A549 (cell line): Measurements from ENCODE around the gene ZNF697. TPM values are rescaled to one million over a fixed set of nuclear protein-coding genes. Genes with fewer than 3 reads are reported as not detected.

ENCODE experiments used
- ATAC-seq, 2 experiments: fragments of 200-7000 bp in 1 of 2; fragments of >200 bp in 1 of 2; cut with Nextera tagmentation in 1 of 2; cut with Tn5 transposase in 1 of 2; 3 replicates each; pipeline versions ENCODE4 v1.8.0 to v1.9.1; 2018 to 2020; ENCODE audit warnings: mild to moderate bottlenecking in 1 of 2, moderate library complexity in 1 of 2
- CTCF ChIA-PET: fragments of 300-600 bp; sonication (Branson Sonifier 250); formaldehyde crosslinking; extraction: SDS; loops from one replicate; lab custom pipeline; 2021; ENCODE audit warnings: antibody characterized with exemption, inconsistent platforms; lab: Yijun Ruan, JAX
- POLR2A ChIA-PET: fragments of 350-600 bp; formaldehyde crosslinking; extraction: SDS; loops from one replicate; lab custom pipeline; 2021; ENCODE audit warnings: antibody characterized with exemption, inconsistent platforms; lab: Yijun Ruan, JAX
- DNase-seq, 2 experiments: peaks; one replicate each; pipeline versions ENCODE4 v3.0.0 to v3.0.0-alpha.2; 2011 to 2016; ENCODE audit warnings: low read depth in 1 of 2, low spot score in 1 of 2
- FAIRE-seq: peaks from 2 replicates; lab custom pipeline; 2011; peaks lifted over from hg19 to GRCh38; lab: Jason Lieb, UNC
- H3K27ac ChIP-seq, 2 experiments: fragments of >200 bp; sonication (Bioruptor Twin); formaldehyde crosslinking; 3 replicates each; pipeline ENCODE4 v1.5.1; 2016 to 2017
- H3K4me1 ChIP-seq: fragments of >200 bp; sonication (Bioruptor Twin); formaldehyde crosslinking; 3 replicates; pipeline ENCODE4 v1.6.1; 2016
- H3K4me2 ChIP-seq: fragments of >200 bp; sonication (Bioruptor Twin); formaldehyde crosslinking; 3 replicates; pipeline ENCODE4 v1.6.1; 2016
- H3K4me3 ChIP-seq: fragments of >200 bp; sonication (Bioruptor Twin); formaldehyde crosslinking; 3 replicates; pipeline ENCODE4 v1.5.1; 2016
- H3K9me3 ChIP-seq: fragments of >200 bp; sonication (Bioruptor Twin); formaldehyde crosslinking; 3 replicates; pipeline ENCODE4 v1.6.1; 2016
- ATOH8 ChIP-seq: fragments of 250-450 bp; sonication (Bioruptor Pico); IDR thresholded peaks from 2 replicates; pipeline ENCODE4 v1.5.0; 2020; ENCODE audit warnings: low read depth, mild to moderate bottlenecking, moderate library complexity
- BCL3 ChIP-seq: fragments of >200 bp; sonication (Bioruptor Twin); formaldehyde crosslinking; IDR thresholded peaks from 3 replicates; pipeline ENCODE4 v1.6.1; 2016
- CBX8 ChIP-seq: fragments of 200-600 bp; sonication (generic); IDR thresholded peaks from 2 replicates; pipeline ENCODE4 v1.6.1; 2016
- CEBPB ChIP-seq, 2 experiments: fragments of >200 bp in 1 of 2; sonication (Bioruptor Twin) in 1 of 2; formaldehyde crosslinking in 1 of 2; IDR thresholded peaks; 2 replicates each; pipeline ENCODE4 v1.6.1; 2012 to 2016
- E2F6 ChIP-seq: IDR thresholded peaks from 2 replicates; pipeline ENCODE4 v1.6.1; 2012; ENCODE audit warnings: low read depth, borderline replicate concordance
- EHF ChIP-seq: fragments of 250-450 bp; sonication (Bioruptor Pico); IDR thresholded peaks from 2 replicates; pipeline ENCODE4 v1.5.0; 2020; ENCODE audit warnings: mild to moderate bottlenecking
- ESRRA ChIP-seq: fragments of 150-350 bp; IDR thresholded peaks from 2 replicates; pipeline ENCODE4 v1.6.1; 2014; ENCODE audit warnings: mild to moderate bottlenecking, low read length, borderline replicate concordance
- FOSB ChIP-seq: fragments of 250-450 bp; sonication (Bioruptor Pico); IDR thresholded peaks from 2 replicates; pipeline ENCODE4 v1.5.0; 2020; ENCODE audit warnings: mild to moderate bottlenecking, moderate library complexity
- FOXS1 ChIP-seq: fragments of 250-450 bp; sonication (Bioruptor Pico); IDR thresholded peaks from 2 replicates; pipeline ENCODE4 v1.5.0; 2020; ENCODE audit warnings: mild to moderate bottlenecking, moderate library complexity
- GATA3 ChIP-seq: IDR thresholded peaks from 2 replicates; pipeline ENCODE4 v1.6.1; 2012; ENCODE audit warnings: borderline replicate concordance
- HDAC2 ChIP-seq: fragments of 200-600 bp; sonication (generic); IDR thresholded peaks from 2 replicates; pipeline ENCODE4 v1.6.1; 2016
- HMGXB4 ChIP-seq: fragments of 250-450 bp; sonication (Bioruptor Pico); IDR thresholded peaks from 2 replicates; pipeline ENCODE4 v1.5.0; 2021; ENCODE audit warnings: mild to moderate bottlenecking, moderate library complexity, borderline replicate concordance
- JUN ChIP-seq, 2 experiments: fragments of >200 bp; sonication (Bioruptor Twin); formaldehyde crosslinking; IDR thresholded peaks; 2 replicates in 1 of 2; 3 replicates in 1 of 2; pipeline ENCODE4 v1.6.1; 2016 to 2017
- JUNB ChIP-seq: fragments of >200 bp; sonication (Bioruptor Twin); formaldehyde crosslinking; IDR thresholded peaks from 2 replicates; pipeline ENCODE4 v1.6.1; 2016
- KDM1A ChIP-seq: fragments of 200-600 bp; sonication (generic); IDR thresholded peaks from 2 replicates; pipeline ENCODE4 v1.6.1; 2016; ENCODE audit warnings: low read depth, mild to moderate bottlenecking
- KDM5A ChIP-seq: fragments of 200-600 bp; sonication (generic); IDR thresholded peaks from 2 replicates; pipeline ENCODE4 v1.6.1; 2016; ENCODE audit warnings: antibody characterized with exemption, mild to moderate bottlenecking
- MAFK ChIP-seq: fragments of 450-650 bp; IDR thresholded peaks from 2 replicates; pipeline ENCODE4 v1.6.1; 2014; ENCODE audit not compliant: partially characterized antibody
- MYC ChIP-seq: IDR thresholded peaks from 2 replicates; pipeline ENCODE4 v1.6.1; 2012; ENCODE audit warnings: mild to moderate bottlenecking, inconsistent platforms, low read length, improper control_type of control experiment, borderline replicate concordance
- NFE2L2 ChIP-seq: fragments of 150-350 bp; conservative IDR thresholded peaks from 2 replicates; pipeline ENCODE4 v1.6.1; 2014; ENCODE audit warnings: low read length
- NR3C1 ChIP-seq: fragments of >200 bp; sonication (Bioruptor Twin); formaldehyde crosslinking; IDR thresholded peaks from 3 replicates; pipeline ENCODE4 v1.6.1; 2017
- POLR2A ChIP-seq: IDR thresholded peaks from 2 replicates; pipeline ENCODE4 v1.6.1; 2012; ENCODE audit warnings: mild to moderate bottlenecking, low read length
- POLR2AphosphoS2 ChIP-seq: conservative IDR thresholded peaks from 2 replicates; pipeline ENCODE4 v1.6.1; 2012; ENCODE audit warnings: low read length, improper control_type of control experiment, inconsistent platforms
- RNF2 ChIP-seq: fragments of 200-600 bp; sonication (generic); IDR thresholded peaks from 2 replicates; pipeline ENCODE4 v1.6.1; 2016; ENCODE audit warnings: low read depth, mild to moderate bottlenecking, antibody characterized with exemption, moderate library complexity, borderline replicate concordance
- TFCP2L1 ChIP-seq: fragments of 250-450 bp; sonication (Bioruptor Pico); IDR thresholded peaks from 2 replicates; pipeline ENCODE4 v1.5.0; 2021; ENCODE audit warnings: mild to moderate bottlenecking
- USF2 ChIP-seq: fragments of 450-650 bp; IDR thresholded peaks from 2 replicates; pipeline ENCODE4 v1.6.1; 2014; ENCODE audit warnings: antibody characterized with exemption
- WGBS: methylation state at CpG from one replicate; pipeline ENCODE4 v1.1.6; 2017; ENCODE audit errors: missing lambda C conversion rate; 5-methylcytosine and 5-hydroxymethylcytosine counted together
- polyA plus RNA-seq, 4 experiments: library from polyadenylated mRNA; depleted of rRNA in 3 of 4; stranded (reverse); fragments of >200 nt; fragmentation: RNase III in 1 of 4; extraction: RNeasy Plus Mini Kit Qiagen cat#74134 plus additional on column Dnase treatment in 1 of 4; gene quantifications; 2 replicates in 3 of 4; 3 replicates in 1 of 4; pipeline ENCODE4 v1.2.3, GENCODE V29; 2011 to 2017

Gene ZNF697
- polyA plus RNA-seq, 2 of the 4 experiments (the other 2 are of a cell fraction), result 2.2 to 2.6 TPM

GRCh38 chr1:119653839-119654170 is 5.7 kb upstream of the ZNF697 start:
- WGBS, result 14% methylated on average over 3 of the region's 3 CpGs

GRCh38 chr1:119653135-119653838 is 5.2 kb upstream of the ZNF697 start:
- 33% methylated on average over 4 of the region's 4 CpGs for WGBS
- no peak for DNase-seq
- no peak overlapping the region for H3K27ac ChIP-seq
- H3K4me1 ChIP-seq, result 0 out of 3 replicates have a peak, but pooled peaks cover 4% of the 10 kb centered on the region
- no peaks in the 10 kb centered on the region for H3K9me3 ChIP-seq
- ATAC-seq, result no peak
- POLR2A ChIA-PET, result interaction anchor here (0.5 kb wide), 1 partner anchor 59 kb away, joined by 5 read pairs; the partner anchor contains the start of gene PHGDH
- CTCF ChIA-PET, result interaction anchor here (0.6 to 6.6 kb wide), 5 partner anchors 9 to 177 kb away, joined by 3 to 42 read pairs (median 6); no protein-coding TSS in a partner anchor
- no peak overlapping the region for H3K4me2 ChIP-seq
- no peak for TF ChIP-seq JUNB
- TF ChIP-seq BCL3, result no peak
- TF ChIP-seq MAFK, result peak; percentile 31
- no peak for TF ChIP-seq JUN (IDR thresholded peaks at IDR 0.05)
- no peak for TF ChIP-seq CEBPB (IDR thresholded peaks at IDR 0.05)
- no peak for TF ChIP-seq ATOH8 (CRISPR knock-in tag)
- no peak for TF ChIP-seq E2F6
- TF ChIP-seq RNF2, result peak; percentile 77; the same call in 1 of the 2 replicates
- TF ChIP-seq NFE2L2, result no peak
- no peak for TF ChIP-seq GATA3
- peak; percentile 93 for TF ChIP-seq CBX8
- no peak for TF ChIP-seq HDAC2
- H3K4me3 ChIP-seq, result no peak overlapping the region
- FAIRE-seq, result no peak

More at GRCh38 chr1:119653839-119654170, 5.7 kb upstream of the ZNF697 start:
- DNase-seq, result no peak
- TF ChIP-seq USF2 (no peak), EHF (CRISPR knock-in tag) (no peak), GATA3 (no peak), TFCP2L1 (CRISPR knock-in tag) (no peak), HMGXB4 (CRISPR knock-in tag) (no peak), ESRRA (no peak), KDM1A (no peak), KDM5A (no peak), FOSB (no peak), POLR2AphosphoS2 (no peak), HDAC2 (no peak), POLR2A (no peak), FOXS1 (CRISPR knock-in tag) (no peak), NR3C1 (no peak), MYC (no peak), MAFK (no peak)
- TF ChIP-seq, all 56 proteins: peak for 0
- ATAC-seq (no peak), FAIRE-seq (no peak)
- 0 out of 3 replicates have a peak, but pooled peaks cover 3% of the 10 kb centered on the region for H3K4me1 ChIP-seq
- CTCF ChIA-PET, result interaction anchor here (0.6 to 6.6 kb wide), 7 partner anchors 8 to 178 kb away, joined by 3 to 42 read pairs (median 6); no protein-coding TSS in a partner anchor
- H3K4me3 ChIP-seq, result no peak overlapping the region
- POLR2A ChIA-PET, result no interaction called here
- no peak overlapping the region for H3K4me2 ChIP-seq
- H3K9me3 ChIP-seq, result no peaks in the 10 kb centered on the region
- no peak overlapping the region for H3K27ac ChIP-seq
